Osteoblast (primary cell): Measurements from ENCODE around the gene UBTD1. TPM values are rescaled to one million over a fixed set of nuclear protein-coding genes. Genes with fewer than 3 reads are reported as not detected.

Source experiments
- DNase-seq: peaks from one replicate; pipeline ENCODE4 v3.0.0; 2011; ENCODE audit warnings: low spot score, mixed read lengths; ENCODE audit not compliant: insufficient read length; ENCODE audit errors: missing footprints
- H2AFZ ChIP-seq: 2 replicates; pipeline ENCODE4 v1.6.0; 2011; ENCODE audit warnings: mild to moderate bottlenecking, low read length
- H3K27ac ChIP-seq: 2 replicates; pipeline ENCODE4 v1.5.1; 2011; ENCODE audit warnings: mild to moderate bottlenecking, low read depth, low read length, moderate library complexity
- H3K27me3 ChIP-seq: 2 replicates; pipeline ENCODE4 v1.6.0; 2012; ENCODE audit warnings: mild to moderate bottlenecking, control low read depth, inconsistent platforms, low read length, moderate library complexity; ENCODE audit not compliant: insufficient read depth
- H3K36me3 ChIP-seq: 2 replicates; pipeline ENCODE4 v1.5.1; 2011; ENCODE audit warnings: mild to moderate bottlenecking, low read length, control low read depth, moderate library complexity; ENCODE audit not compliant: insufficient read depth
- H3K4me1 ChIP-seq: 2 replicates; pipeline ENCODE4 v1.5.1; 2011; ENCODE audit warnings: mild to moderate bottlenecking, low read length, control low read depth, moderate library complexity; ENCODE audit not compliant: insufficient read depth
- H3K4me2 ChIP-seq: 2 replicates; pipeline ENCODE4 v1.6.0; 2011; ENCODE audit warnings: mild to moderate bottlenecking, low read length; ENCODE audit not compliant: insufficient read depth
- H3K4me3 ChIP-seq: fragments of 200-600 bp; sonication (generic); 3 replicates; pipeline ENCODE4 v1.5.1; 2012; ENCODE audit warnings: mild to moderate bottlenecking, low read length, inconsistent platforms; ENCODE audit not compliant: insufficient read depth
- H3K79me2 ChIP-seq: 2 replicates; pipeline ENCODE4 v1.6.0; 2012; ENCODE audit warnings: mild to moderate bottlenecking, low read length, control low read depth, inconsistent platforms; ENCODE audit not compliant: insufficient read depth
- H3K9me3 ChIP-seq: 2 replicates; pipeline ENCODE4 v1.5.1; 2011; ENCODE audit warnings: low read depth, low read length, control low read depth
- H4K20me1 ChIP-seq: 2 replicates; pipeline ENCODE4 v1.6.0; 2012; ENCODE audit warnings: mild to moderate bottlenecking, low read length, control low read depth; ENCODE audit not compliant: insufficient read depth
- total RNA-seq: library from RNA; depleted of rRNA; stranded (reverse); fragments of >200 nt; gene quantifications from 2 replicates; pipeline ENCODE4 v1.2.3, GENCODE V29; 2012
- TF ChIP-seq, protein P1 (sequence below): IDR thresholded peaks from 2 replicates; pipeline ENCODE4 v1.5.1; 2011; ENCODE audit warnings: mild to moderate bottlenecking, low read depth, low read length, moderate library complexity; ENCODE audit errors: extremely low read depth

The UBTD1 gene
- total RNA-seq, 1 donor = 29.0 TPM

DNA sequence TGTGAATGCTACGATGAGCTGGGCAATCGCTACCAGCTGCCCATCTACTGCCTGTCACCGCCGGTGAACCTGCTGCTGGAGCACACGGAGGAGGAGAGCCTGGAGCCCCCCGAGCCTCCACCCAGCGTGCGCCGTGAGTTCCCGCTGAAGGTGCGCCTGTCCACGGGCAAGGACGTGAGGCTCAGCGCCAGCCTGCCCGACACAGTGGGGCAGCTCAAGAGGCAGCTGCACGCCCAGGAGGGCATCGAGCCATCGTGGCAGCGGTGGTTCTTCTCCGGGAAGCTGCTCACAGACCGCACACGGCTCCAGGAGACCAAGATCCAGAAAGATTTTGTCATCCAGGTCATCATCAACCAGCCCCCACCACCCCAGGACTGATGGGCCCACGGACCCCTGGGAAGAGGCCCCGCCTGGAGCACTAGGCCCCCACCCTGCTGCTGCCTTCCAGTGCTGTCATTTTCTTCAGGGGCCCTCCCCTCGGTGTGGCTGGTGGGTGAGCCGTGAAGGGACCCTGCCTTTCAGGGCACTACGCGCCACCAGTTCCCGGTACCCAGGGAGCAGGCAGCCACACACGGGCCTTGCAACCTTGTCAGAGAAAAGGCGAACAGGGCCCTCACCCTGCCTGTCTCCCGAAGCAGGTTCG is 71.5 kb downstream of the UBTD1 start:
- Histone ChIP-seq H3K79me2 (peaks cover 2% of the 10 kb centered on the region), H3K4me1 (peaks cover 20% of the 10 kb centered on the region), H2AFZ (no peak overlapping the region), H3K9me3 (no peaks in the 10 kb centered on the region), H3K27me3 (no peaks in the 10 kb centered on the region), H3K36me3 (peaks cover 12% of the 10 kb centered on the region), H3K4me2 (no peak overlapping the region), H3K4me3 (no peak overlapping the region), H4K20me1 (no peaks in the 10 kb centered on the region), H3K27ac (no peak overlapping the region)
- TF ChIP-seq, protein P1, sequence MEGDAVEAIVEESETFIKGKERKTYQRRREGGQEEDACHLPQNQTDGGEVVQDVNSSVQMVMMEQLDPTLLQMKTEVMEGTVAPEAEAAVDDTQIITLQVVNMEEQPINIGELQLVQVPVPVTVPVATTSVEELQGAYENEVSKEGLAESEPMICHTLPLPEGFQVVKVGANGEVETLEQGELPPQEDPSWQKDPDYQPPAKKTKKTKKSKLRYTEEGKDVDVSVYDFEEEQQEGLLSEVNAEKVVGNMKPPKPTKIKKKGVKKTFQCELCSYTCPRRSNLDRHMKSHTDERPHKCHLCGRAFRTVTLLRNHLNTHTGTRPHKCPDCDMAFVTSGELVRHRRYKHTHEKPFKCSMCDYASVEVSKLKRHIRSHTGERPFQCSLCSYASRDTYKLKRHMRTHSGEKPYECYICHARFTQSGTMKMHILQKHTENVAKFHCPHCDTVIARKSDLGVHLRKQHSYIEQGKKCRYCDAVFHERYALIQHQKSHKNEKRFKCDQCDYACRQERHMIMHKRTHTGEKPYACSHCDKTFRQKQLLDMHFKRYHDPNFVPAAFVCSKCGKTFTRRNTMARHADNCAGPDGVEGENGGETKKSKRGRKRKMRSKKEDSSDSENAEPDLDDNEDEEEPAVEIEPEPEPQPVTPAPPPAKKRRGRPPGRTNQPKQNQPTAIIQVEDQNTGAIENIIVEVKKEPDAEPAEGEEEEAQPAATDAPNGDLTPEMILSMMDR = no peak
- no peak for DNase-seq

DNA sequence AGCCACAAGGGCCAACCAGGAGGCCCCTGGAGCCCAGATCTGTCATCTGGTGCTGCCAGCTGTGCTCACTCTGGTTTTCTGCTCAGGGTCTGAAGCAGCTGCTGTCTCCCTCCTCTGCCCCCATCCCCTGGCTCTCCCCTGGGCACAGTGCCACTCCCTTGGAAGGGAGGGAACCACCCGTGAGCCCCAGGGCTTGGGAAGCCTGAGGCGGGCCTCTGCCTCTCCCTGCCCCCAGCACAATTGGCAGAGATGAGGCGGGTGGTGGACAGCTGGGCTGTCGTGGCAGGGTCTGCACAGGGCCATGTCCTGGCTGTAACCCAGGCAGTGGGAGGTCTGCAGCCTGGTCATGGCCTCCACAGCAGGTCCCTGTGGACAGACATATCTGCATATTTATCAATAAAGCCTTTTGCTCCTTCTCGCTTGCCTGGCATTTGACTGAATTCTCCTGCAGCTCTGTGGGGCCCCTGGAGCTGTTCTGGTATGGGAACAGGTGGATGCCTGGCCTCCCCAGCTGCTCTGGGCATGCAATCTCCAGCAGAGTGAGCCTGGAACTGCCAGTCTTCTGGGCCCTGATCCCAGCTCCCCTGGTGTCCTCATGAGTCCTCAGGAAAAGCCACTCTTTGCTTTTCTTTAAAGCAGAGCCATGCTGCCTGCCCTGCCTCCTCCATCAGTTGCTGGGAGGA is 72.2 kb downstream of the UBTD1 start:
- Histone ChIP-seq H2AFZ (no peak overlapping the region), H3K4me1 (peaks cover 20% of the 10 kb centered on the region), H3K36me3 (peaks cover 12% of the 10 kb centered on the region), H3K4me2 (no peak overlapping the region), H3K27me3 (no peaks in the 10 kb centered on the region), H3K9me3 (no peaks in the 10 kb centered on the region), H3K27ac (no peak overlapping the region), H3K79me2 (peaks cover 2% of the 10 kb centered on the region), H3K4me3 (no peak overlapping the region), H4K20me1 (no peaks in the 10 kb centered on the region)
- DNase-seq = no peak
- TF ChIP-seq, protein P1 = no peak

DNA sequence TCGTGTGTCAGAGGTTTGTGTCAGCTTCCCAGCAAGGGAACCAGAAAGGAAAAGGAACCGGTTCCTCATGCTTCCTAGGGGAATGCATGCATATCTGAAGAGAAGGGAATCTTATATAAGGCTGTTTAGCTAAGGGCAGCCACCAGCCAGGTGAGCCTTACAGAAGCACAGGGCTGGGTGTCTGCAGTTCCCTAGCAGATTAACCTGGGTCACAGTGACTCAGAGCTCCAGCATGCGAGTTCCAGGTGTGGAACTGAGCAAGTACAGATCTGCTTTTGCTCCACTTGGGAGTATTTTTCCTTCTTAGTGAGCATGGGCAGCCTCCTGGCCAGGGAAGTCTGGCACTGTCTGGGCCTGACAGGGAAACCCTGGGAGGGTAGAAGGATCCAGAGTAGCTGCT is 72.9 kb downstream of the UBTD1 start:
- DNase-seq = no peak
- H3K9me3 ChIP-seq = no peaks in the 10 kb centered on the region
- H3K4me1 ChIP-seq = peaks cover 20% of the 10 kb centered on the region
- TF ChIP-seq, protein P1 = no peak
- H3K36me3 ChIP-seq = peaks cover 12% of the 10 kb centered on the region
- no peaks in the 10 kb centered on the region for H4K20me1 ChIP-seq
- H2AFZ ChIP-seq = no peak overlapping the region
- peaks cover 2% of the 10 kb centered on the region for H3K79me2 ChIP-seq
- no peak overlapping the region for H3K4me3 ChIP-seq
- H3K27ac ChIP-seq = no peak overlapping the region
- no peak overlapping the region for H3K4me2 ChIP-seq
- H3K27me3 ChIP-seq = no peaks in the 10 kb centered on the region

DNA sequence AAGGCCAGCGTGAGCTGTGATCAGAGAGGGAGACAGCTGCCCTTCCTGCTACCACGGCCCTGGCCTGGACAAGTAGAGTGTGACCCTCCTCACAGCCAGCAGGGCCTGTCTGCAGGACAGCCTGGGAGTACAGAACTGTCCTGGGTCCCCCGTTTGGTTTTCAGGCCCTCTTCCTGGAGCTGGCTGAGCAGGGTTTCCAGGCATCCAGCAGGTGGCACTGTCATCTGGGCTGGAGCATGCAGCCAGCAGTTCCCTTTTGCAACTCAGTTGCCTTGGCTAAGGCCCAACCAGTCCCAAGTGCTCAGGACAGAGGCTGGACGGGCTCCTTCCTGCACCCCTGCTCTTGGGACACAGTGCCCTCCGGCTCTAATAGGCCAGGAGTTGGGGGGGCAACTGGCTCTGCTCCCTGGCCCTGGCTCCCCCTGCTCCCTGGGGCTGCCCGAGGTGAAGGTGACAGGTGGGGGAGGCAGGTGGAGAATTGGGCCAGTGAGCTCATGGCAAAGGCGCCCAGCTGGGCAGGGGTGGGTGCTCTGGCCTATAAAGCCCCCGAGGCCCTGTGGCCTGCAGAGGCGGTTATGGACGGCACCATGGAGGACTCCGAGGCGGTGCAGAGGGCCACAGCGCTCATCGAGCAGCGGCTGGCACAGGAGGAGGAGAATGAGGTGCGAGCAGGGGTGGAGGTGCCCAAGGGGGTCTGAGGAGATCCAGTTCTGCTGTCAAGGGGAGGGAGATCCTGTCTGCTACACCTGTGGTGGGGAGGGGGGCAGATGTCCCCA is 73.7 kb downstream of the UBTD1 start, which contains the start of gene ANKRD2:
Gene ANKRD2, plus strand, starts transcription at position 566 of the 776 bp plus-strand sequence. Its CDS starts 10 bp downstream, at position 576.
- H4K20me1 ChIP-seq = no peaks in the 10 kb centered on the region
- H3K4me3 ChIP-seq = no peak within 1 kb of the TSS
- peak within 1 kb of the TSS; percentile 28 for H3K27ac ChIP-seq
- peak; percentile 96 for DNase-seq
- no peaks in the 10 kb centered on the region for H3K9me3 ChIP-seq
- H3K79me2 ChIP-seq = no peaks in the 10 kb centered on the region
- peaks cover 12% of the 10 kb centered on the region for H3K36me3 ChIP-seq
- H3K4me2 ChIP-seq = no peak within 1 kb of the TSS
- H2AFZ ChIP-seq = no peak within 1 kb of the TSS
- no peaks in the 10 kb centered on the region for H3K27me3 ChIP-seq
- TF ChIP-seq, protein P1 = peak; percentile 92
- H3K4me1 ChIP-seq = peaks cover 20% of the 10 kb centered on the region
